ENCODE data around the gene ANXA2.

- no peak for TF ChIP-seq POLR2A (IDR thresholded peaks at IDR 0.05; ENCODE audit: extremely low read depth, insufficient read length)
- TF ChIP-seq, protein P1, sequence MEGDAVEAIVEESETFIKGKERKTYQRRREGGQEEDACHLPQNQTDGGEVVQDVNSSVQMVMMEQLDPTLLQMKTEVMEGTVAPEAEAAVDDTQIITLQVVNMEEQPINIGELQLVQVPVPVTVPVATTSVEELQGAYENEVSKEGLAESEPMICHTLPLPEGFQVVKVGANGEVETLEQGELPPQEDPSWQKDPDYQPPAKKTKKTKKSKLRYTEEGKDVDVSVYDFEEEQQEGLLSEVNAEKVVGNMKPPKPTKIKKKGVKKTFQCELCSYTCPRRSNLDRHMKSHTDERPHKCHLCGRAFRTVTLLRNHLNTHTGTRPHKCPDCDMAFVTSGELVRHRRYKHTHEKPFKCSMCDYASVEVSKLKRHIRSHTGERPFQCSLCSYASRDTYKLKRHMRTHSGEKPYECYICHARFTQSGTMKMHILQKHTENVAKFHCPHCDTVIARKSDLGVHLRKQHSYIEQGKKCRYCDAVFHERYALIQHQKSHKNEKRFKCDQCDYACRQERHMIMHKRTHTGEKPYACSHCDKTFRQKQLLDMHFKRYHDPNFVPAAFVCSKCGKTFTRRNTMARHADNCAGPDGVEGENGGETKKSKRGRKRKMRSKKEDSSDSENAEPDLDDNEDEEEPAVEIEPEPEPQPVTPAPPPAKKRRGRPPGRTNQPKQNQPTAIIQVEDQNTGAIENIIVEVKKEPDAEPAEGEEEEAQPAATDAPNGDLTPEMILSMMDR (IDR thresholded peaks at IDR 0.05; ENCODE audit: low read depth, low read length), result no peak
- no peak for TF ChIP-seq MAX (IDR thresholded peaks at IDR 0.05; ENCODE audit: low read depth, low read length)
- no peak for TF ChIP-seq MYC (IDR thresholded peaks at IDR 0.05; ENCODE audit: low read depth, low read length)
Observed at GRCh38 chr15:60364612-60364924, 33.2 kb downstream of the ANXA2 start.
